Gastrocnemius medialis (tissue), 4 donors: ENCODE data around the gene DDI2. TPM values are rescaled to one million over a fixed set of nuclear protein-coding genes. Genes with fewer than 3 reads are reported as not detected.
"Not testable (repeated sequence)": the region's sequence is repeated elsewhere in the genome, so short reads cannot be mapped to it uniquely, and the experiment has no call there.

Experiments used
- ATAC-seq, 2 donors: fragments of 150-250 bp; one replicate each; pipeline ENCODE4 v1.9.1; 2016
- DNase-seq, 2 donors: peaks; one replicate each; pipeline ENCODE4 v3.0.0-alpha.2; 2019
- H3K27ac ChIP-seq, 4 donors: fragments of 200-600 bp; sonication (generic); 1 replicate in 1 of 4; 2 replicates in 3 of 4; pipeline ENCODE4 v1.5.1; 2016 to 2018; ENCODE audit warnings: mild to moderate bottlenecking in 2 of 4, moderate library complexity in 1 of 4
- H3K27me3 ChIP-seq, 3 donors: fragments of 200-600 bp; sonication (generic) in 2 of 3; 1 replicate in 1 of 3; 2 replicates in 2 of 3; pipeline versions ENCODE4 v1.5.1 to v1.6.0; 2016 to 2019; ENCODE audit warnings: mild to moderate bottlenecking in 1 of 3, moderate library complexity in 1 of 3
- H3K36me3 ChIP-seq, 2 donors: fragments of 200-600 bp; sonication (generic) in 1 of 2; one replicate each; pipeline ENCODE4 v1.5.1; 2017 to 2018
- H3K4me1 ChIP-seq, 2 donors: fragments of 200-600 bp; sonication (generic) in 1 of 2; one replicate each; pipeline ENCODE4 v1.5.1; 2016 to 2017; ENCODE audit warnings: mild to moderate bottlenecking in 2 of 2
- H3K4me3 ChIP-seq, 4 donors: fragments of 200-600 bp; sonication (generic) in 3 of 4; 1 replicate in 1 of 4; 2 replicates in 3 of 4; pipeline ENCODE4 v1.5.1; 2016 to 2019; ENCODE audit warnings: mild to moderate bottlenecking in 2 of 4
- H3K9me3 ChIP-seq, 3 donors: fragments of 200-600 bp; sonication (generic) in 2 of 3; 1 replicate in 1 of 3; 2 replicates in 2 of 3; pipeline ENCODE4 v1.5.1; 2016 to 2019
- POLR2A ChIP-seq, 2 donors: fragments of 450-650 bp; IDR thresholded peaks; one replicate each; pipeline ENCODE4 v1.6.1; 2017; ENCODE audit warnings: antibody characterized with exemption in 2 of 2, mild to moderate bottlenecking in 2 of 2, moderate library complexity in 2 of 2
- in situ Hi-C, 4 donors: fragments of 200-750 bp; cut with MboI; loops; one replicate each; pipeline versions ENCODE4 v1.15.0 to v1.8.0; 2017; ENCODE audit warnings: low sequenced_read_pairs in 4 of 4
- intact Hi-C: fragments of 100-400 bp; cut with DNase I; formaldehyde crosslinking; loops from one replicate; pipeline ENCODE4 v1.15.1; 2023; ENCODE audit warnings: low total_unique reads
- total RNA-seq, 4 donors: library from RNA; depleted of rRNA; stranded (reverse); fragments of >200 nt; gene quantifications; one replicate each; pipeline versions ENCODE4 v1.1.0 to v1.2.3, GENCODE V29; 2016
- TF ChIP-seq, protein P1 (sequence below), 5 experiments: fragments of 450-650 bp in 3 of 5; fragments of 200-600 bp in 2 of 5; sonication (generic) in 2 of 5; IDR thresholded peaks in 4 of 5; conservative IDR thresholded peaks in 1 of 5; 1 replicate in 4 of 5; 2 replicates in 1 of 5; pipeline ENCODE4 v1.5.1; 2016 to 2019; ENCODE audit warnings: antibody characterized with exemption in 5 of 5, mild to moderate bottlenecking in 3 of 5, moderate library complexity in 3 of 5

DDI2 gene
- total RNA-seq, 4 donors from 2014 or later: 19.0 to 86.7 (median 34.2) TPM

DNA sequence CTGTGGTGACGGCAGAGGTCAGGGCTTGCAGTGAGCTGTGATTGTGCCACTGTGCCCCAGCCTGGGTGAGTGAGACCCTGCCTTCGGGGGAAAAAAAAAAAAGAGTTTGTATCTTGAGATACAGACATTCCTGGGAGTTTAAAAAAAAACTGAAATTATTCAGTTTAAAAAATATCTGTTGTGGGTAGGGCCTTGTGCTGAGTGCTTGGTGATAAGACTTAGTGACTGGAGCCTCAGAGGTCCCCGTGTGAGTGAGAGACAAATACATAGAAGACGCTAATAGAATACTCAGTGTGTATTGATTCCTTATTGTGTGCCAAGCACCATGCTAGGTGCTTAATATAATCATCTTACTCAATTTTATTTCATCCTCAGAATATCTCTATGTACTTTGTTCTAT lies 22.7 kb downstream of the DDI2 start:
- peak overlapping the region in 3 of 4 donors; percentile 1 to 96 (median 44) for H3K27ac ChIP-seq
- H3K36me3 ChIP-seq: peaks cover 0 to 78% of the 10 kb centered on the region in 2 donors
- no peaks in the 10 kb centered on the region for H3K27me3 ChIP-seq
- no peak for TF ChIP-seq POLR2A (IDR thresholded peaks at IDR 0.05)
- TF ChIP-seq, protein P1, sequence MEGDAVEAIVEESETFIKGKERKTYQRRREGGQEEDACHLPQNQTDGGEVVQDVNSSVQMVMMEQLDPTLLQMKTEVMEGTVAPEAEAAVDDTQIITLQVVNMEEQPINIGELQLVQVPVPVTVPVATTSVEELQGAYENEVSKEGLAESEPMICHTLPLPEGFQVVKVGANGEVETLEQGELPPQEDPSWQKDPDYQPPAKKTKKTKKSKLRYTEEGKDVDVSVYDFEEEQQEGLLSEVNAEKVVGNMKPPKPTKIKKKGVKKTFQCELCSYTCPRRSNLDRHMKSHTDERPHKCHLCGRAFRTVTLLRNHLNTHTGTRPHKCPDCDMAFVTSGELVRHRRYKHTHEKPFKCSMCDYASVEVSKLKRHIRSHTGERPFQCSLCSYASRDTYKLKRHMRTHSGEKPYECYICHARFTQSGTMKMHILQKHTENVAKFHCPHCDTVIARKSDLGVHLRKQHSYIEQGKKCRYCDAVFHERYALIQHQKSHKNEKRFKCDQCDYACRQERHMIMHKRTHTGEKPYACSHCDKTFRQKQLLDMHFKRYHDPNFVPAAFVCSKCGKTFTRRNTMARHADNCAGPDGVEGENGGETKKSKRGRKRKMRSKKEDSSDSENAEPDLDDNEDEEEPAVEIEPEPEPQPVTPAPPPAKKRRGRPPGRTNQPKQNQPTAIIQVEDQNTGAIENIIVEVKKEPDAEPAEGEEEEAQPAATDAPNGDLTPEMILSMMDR (IDR thresholded peaks at IDR 0.05 in 4 of 5, conservative IDR thresholded peaks at IDR 0.05 in 1 of 5): no peak
- intact Hi-C loops: no loop called here
- no peaks in the 10 kb centered on the region for H3K9me3 ChIP-seq
- in situ Hi-C loops: no loop called here
- ATAC-seq (no peak), DNase-seq (no peak)
- peaks cover 14 to 15% of the 10 kb centered on the region in 2 donors for H3K4me1 ChIP-seq
- H3K4me3 ChIP-seq: no peak overlapping the region

DNA sequence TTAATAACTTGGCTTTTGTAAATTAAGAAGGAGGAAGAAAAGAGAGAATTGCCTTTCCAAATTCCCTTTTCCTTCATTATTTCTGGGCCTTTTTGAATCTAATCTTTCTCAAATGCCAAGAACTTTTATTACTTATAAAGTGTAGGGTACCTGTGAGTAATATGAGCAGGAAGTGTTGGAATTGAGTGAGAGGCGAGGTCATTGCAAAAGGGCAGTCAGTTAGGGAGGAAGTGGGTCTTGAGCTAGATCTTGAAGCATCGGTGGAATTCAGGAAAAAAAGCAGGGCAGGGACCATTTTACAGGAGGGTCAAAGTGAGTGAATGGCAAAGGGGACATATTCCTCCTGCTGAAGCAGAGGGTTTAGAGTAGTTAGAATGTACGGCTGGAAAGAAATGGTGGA lies 23.4 kb downstream of the DDI2 start:
- H3K27ac ChIP-seq: peak overlapping the region; percentile 1 to 44 (median 33)
- H3K27me3 ChIP-seq: no peaks in the 10 kb centered on the region
- in situ Hi-C loops: no loop called here
- H3K36me3 ChIP-seq: peaks cover 0 to 79% of the 10 kb centered on the region in 2 donors
- no peak overlapping the region for H3K4me3 ChIP-seq
- TF ChIP-seq, protein P1 (IDR thresholded peaks at IDR 0.05 in 4 of 5, conservative IDR thresholded peaks at IDR 0.05 in 1 of 5): no peak
- TF ChIP-seq POLR2A (IDR thresholded peaks at IDR 0.05): no peak
- intact Hi-C loops: no loop called here
- DNase-seq (no peak), ATAC-seq (no peak)
- peaks cover 7 to 10% of the 10 kb centered on the region in 2 donors for H3K4me1 ChIP-seq
- no peaks in the 10 kb centered on the region for H3K9me3 ChIP-seq

DNA sequence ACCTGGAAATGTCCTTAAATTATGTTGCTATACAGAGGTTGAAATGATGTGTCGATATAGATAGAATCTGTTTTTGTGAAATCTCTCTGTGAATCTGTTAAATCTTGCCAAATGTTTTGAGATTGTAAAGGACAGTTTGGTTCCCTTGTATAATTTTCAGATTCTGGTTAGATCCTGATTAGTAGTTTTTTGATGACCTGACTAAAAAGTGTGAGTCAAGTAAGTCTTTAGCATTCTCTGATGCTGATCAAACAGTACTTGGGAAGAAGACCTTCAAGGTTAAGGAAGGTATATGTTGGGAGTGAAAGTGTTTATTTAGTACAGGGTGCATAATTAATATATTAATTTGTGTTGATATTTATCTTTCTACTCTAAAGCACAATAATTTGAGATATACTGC lies 32.7 kb downstream of the DDI2 start:
- in situ Hi-C loops: no loop called here
- Histone ChIP-seq H3K9me3 (no peaks in the 10 kb centered on the region), H3K36me3 (peaks cover 3 to 51% of the 10 kb centered on the region in 2 donors), H3K27me3 (no peaks in the 10 kb centered on the region), H3K27ac (peak overlapping the region in 1 of 4 donors; percentile 49), H3K4me1 (peaks cover 1 to 2% of the 10 kb centered on the region in 2 donors), H3K4me3 (no peak overlapping the region)
- TF ChIP-seq POLR2A (IDR thresholded peaks at IDR 0.05): no peak
- TF ChIP-seq, protein P1 (IDR thresholded peaks at IDR 0.05 in 4 of 5, conservative IDR thresholded peaks at IDR 0.05 in 1 of 5): no peak
- DNase-seq (no peak), ATAC-seq (no peak)
- intact Hi-C loops: no loop called here

DNA sequence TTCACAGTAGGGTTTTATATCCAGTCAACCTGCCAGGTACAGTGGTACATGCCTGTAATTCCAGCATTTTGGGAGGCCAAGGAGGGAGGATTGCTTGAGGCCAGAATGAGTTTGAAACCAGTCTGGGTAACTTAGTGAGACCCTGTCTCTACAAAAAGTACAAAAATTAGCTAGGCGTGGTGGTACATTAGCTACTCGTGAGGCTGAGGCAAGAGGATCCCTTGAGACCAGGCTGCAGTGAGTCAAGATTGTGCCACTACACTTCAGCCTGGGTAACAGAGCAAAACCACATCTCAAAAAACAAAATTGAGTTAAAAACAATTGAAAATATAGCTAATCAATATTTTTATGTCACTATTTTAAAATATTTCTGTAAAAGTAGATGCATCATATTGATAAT lies 33.2 kb downstream of the DDI2 start:
- H3K4me1 ChIP-seq: peaks cover 6 to 7% of the 10 kb centered on the region in 2 donors
- ATAC-seq: no peak
- H3K9me3 ChIP-seq: no peaks in the 10 kb centered on the region
- H3K4me3 ChIP-seq: no peak overlapping the region
- H3K27ac ChIP-seq: peak overlapping the region in 3 of 4 donors; percentile 36 to 40 (median 36)
- intact Hi-C loops: no loop called here
- H3K36me3 ChIP-seq: peaks cover 3 to 46% of the 10 kb centered on the region in 2 donors
- no peak for TF ChIP-seq POLR2A (IDR thresholded peaks at IDR 0.05)
- TF ChIP-seq, protein P1 (IDR thresholded peaks at IDR 0.05 in 4 of 5, conservative IDR thresholded peaks at IDR 0.05 in 1 of 5): no peak
- no peak for DNase-seq
- in situ Hi-C loops: no loop called here
- H3K27me3 ChIP-seq: no peaks in the 10 kb centered on the region

GRCh38 chr1:15652130-15652529 lies 34.9 kb downstream of the DDI2 start:
- intact Hi-C loops: not testable (repeated sequence)

More at GRCh38 chr1:15652130-15652529, 34.9 kb downstream of the DDI2 start:
- DNase-seq, in situ Hi-C loops, ATAC-seq, H3K4me3 ChIP-seq, H3K27me3 ChIP-seq, H3K9me3 ChIP-seq: not testable (repeated sequence)
- peak overlapping the region in 3 of 4 donors; percentile 4 to 42 (median 36) for H3K27ac ChIP-seq
- peaks cover 3 to 41% of the 10 kb centered on the region in 2 donors for H3K36me3 ChIP-seq
- H3K4me1 ChIP-seq: peaks cover 23 to 24% of the 10 kb centered on the region in 2 donors
